Colonic mucosa (tissue), 4 donors: ENCODE measurements around the gene RCCD1. TPM values are rescaled to one million over a fixed set of nuclear protein-coding genes. Genes with fewer than 3 reads are reported as not detected.

Experiments
- DNase-seq: peaks from one replicate; pipeline ENCODE4 v3.0.0-alpha.2; 2020
- H3K27ac ChIP-seq: fragments of 200-600 bp; one replicate; pipeline ENCODE4 v1.8.0; 2021
- H3K27me3 ChIP-seq: fragments of 200-600 bp; one replicate; pipeline ENCODE4 v1.8.0; 2021
- H3K36me3 ChIP-seq: fragments of 200-600 bp; one replicate; pipeline ENCODE4 v1.8.0; 2021
- H3K4me1 ChIP-seq: fragments of 200-600 bp; one replicate; pipeline ENCODE4 v1.8.0; 2021; ENCODE audit warnings: mild to moderate bottlenecking
- H3K4me3 ChIP-seq: fragments of 200-600 bp; one replicate; pipeline ENCODE4 v1.8.0; 2021
- H3K9ac ChIP-seq, 2 donors: one replicate each; pipeline ENCODE4 v1.7.0; 2013; ENCODE audit warnings: control low read depth in 2 of 2, low read depth in 2 of 2, low read length in 2 of 2
- H3K9me3 ChIP-seq: fragments of 200-600 bp; one replicate; pipeline ENCODE4 v1.8.0; 2021
- CTCF ChIP-seq: fragments of 200-600 bp; IDR thresholded peaks from one replicate; pipeline ENCODE4 v1.8.0; 2022; ENCODE audit warnings: antibody characterized with exemption, mild to moderate bottlenecking
- intact Hi-C: fragments of 100-400 bp; cut with DNase I; formaldehyde crosslinking; loops from one replicate; pipeline ENCODE4 v1.14.1; 2022
- total RNA-seq, 2 donors: library from RNA; stranded (reverse); fragmentation: NEBNext Ultra II Directional in 1 of 2; extraction: Animal tissue kit (Norgen Biotek cat#: 25700) in 1 of 2; gene quantifications; one replicate each; pipeline ENCODE4 v1.2.1, GENCODE V29; 2021
- donor health status: healthy.
- donor health status: DM: no; HTN: no; CAD: no.
- donor health status: DM: no; HTN: no; CAD: no.

Gene RCCD1
- total RNA-seq, 2 donors from 2014 or later = 14.8 to 33.0 TPM

GRCh38 chr15:90915808-90916440 is 38.8 kb upstream of the RCCD1 start:
- H3K27ac ChIP-seq = no peak overlapping the region
- no peaks in the 10 kb centered on the region for H3K27me3 ChIP-seq
- intact Hi-C loops = no loop called here
- H3K36me3 ChIP-seq = peaks cover 30% of the 10 kb centered on the region
- H3K4me3 ChIP-seq = no peak overlapping the region
- no peak for TF ChIP-seq CTCF
- no peak overlapping the region for H3K9ac ChIP-seq
- H3K9me3 ChIP-seq = no peaks in the 10 kb centered on the region
- H3K4me1 ChIP-seq = no peaks in the 10 kb centered on the region
- no peak for DNase-seq

GRCh38 chr15:90916461-90916860 is 38.2 kb upstream of the RCCD1 start:
- intact Hi-C loops = no loop called here
- Histone ChIP-seq H3K36me3 (peaks cover 25% of the 10 kb centered on the region), H3K4me1 (no peaks in the 10 kb centered on the region), H3K9me3 (no peaks in the 10 kb centered on the region), H3K4me3 (no peak overlapping the region), H3K27ac (no peak overlapping the region), H3K9ac (no peak overlapping the region), H3K27me3 (no peaks in the 10 kb centered on the region)
- no peak for TF ChIP-seq CTCF
- no peak for DNase-seq

- no peak for DNase-seq
- peaks cover 14% of the 10 kb centered on the region for H3K36me3 ChIP-seq
- no peak overlapping the region for H3K27ac ChIP-seq
- H3K4me1 ChIP-seq = no peaks in the 10 kb centered on the region
- intact Hi-C loops = no loop called here
- no peak for TF ChIP-seq CTCF
- no peaks in the 10 kb centered on the region for H3K9me3 ChIP-seq
- no peak overlapping the region for H3K4me3 ChIP-seq
- no peak overlapping the region for H3K9ac ChIP-seq
- H3K27me3 ChIP-seq = no peaks in the 10 kb centered on the region
Measured at GRCh38 chr15:90917569-90917968, 37.1 kb upstream of the RCCD1 start.

GRCh38 chr15:90918034-90918788 is 36.5 kb upstream of the RCCD1 start:
- Histone ChIP-seq H3K27ac (no peak overlapping the region), H3K4me3 (no peak overlapping the region), H3K9ac (no peak overlapping the region), H3K9me3 (no peaks in the 10 kb centered on the region), H3K4me1 (no peaks in the 10 kb centered on the region), H3K36me3 (peaks cover 11% of the 10 kb centered on the region), H3K27me3 (no peaks in the 10 kb centered on the region)
- TF ChIP-seq CTCF = no peak
- intact Hi-C loops = no loop called here
- no peak for DNase-seq

- no peak for DNase-seq
- H3K27ac ChIP-seq = no peak overlapping the region
- H3K27me3 ChIP-seq = no peaks in the 10 kb centered on the region
- TF ChIP-seq CTCF = no peak
- peaks cover 11% of the 10 kb centered on the region for H3K36me3 ChIP-seq
- intact Hi-C loops = no loop called here
- no peaks in the 10 kb centered on the region for H3K4me1 ChIP-seq
- H3K4me3 ChIP-seq = no peak overlapping the region
- no peaks in the 10 kb centered on the region for H3K9me3 ChIP-seq
- no peak overlapping the region for H3K9ac ChIP-seq
Measured at GRCh38 chr15:90918835-90919234, 35.8 kb upstream of the RCCD1 start.
